Stimulated activated CD4-positive, alpha-beta T cell treated with anti-CD3 and anti-CD28 coated beads, Interleukin-2, amount 100 ng/mL, for 4 hours (primary cell): ENCODE measurements around the gene PCDH15.

Source experiments
- DNase-seq: peaks from one replicate; pipeline ENCODE4 v3.0.0-alpha.2; 2020; ENCODE audit warnings: low read depth

Gene PCDH15

GRCh38 chr10:54708021-54708420, 93.0 kb downstream of the PCDH15 start:
- DNase-seq: no peak

GRCh38 chr10:54702583-54703485, 98.2 kb downstream of the PCDH15 start:
- DNase-seq: no peak

- no peak for DNase-seq
These were observed 109.7 kb downstream of the PCDH15 start for GRCh38 chr10:54691331-54691730.

GRCh38 chr10:54682554-54682953, 118.5 kb downstream of the PCDH15 start:
- no peak for DNase-seq

GRCh38 chr10:54681136-54681535, 119.9 kb downstream of the PCDH15 start:
- no peak for DNase-seq

- no peak for DNase-seq
These were observed 133.9 kb downstream of the PCDH15 start for GRCh38 chr10:54667136-54667535.

- DNase-seq: no peak
These were observed 134.8 kb downstream of the PCDH15 start for GRCh38 chr10:54666192-54666591.

- no peak for DNase-seq
These were observed 135.9 kb downstream of the PCDH15 start for GRCh38 chr10:54665095-54665494.

GRCh38 chr10:54660397-54660796, 140.6 kb downstream of the PCDH15 start:
- no peak for DNase-seq

GRCh38 chr10:54656643-54657042, 144.4 kb downstream of the PCDH15 start:
- DNase-seq: no peak

- no peak for DNase-seq
These were observed 147.5 kb downstream of the PCDH15 start for GRCh38 chr10:54653518-54653917.

GRCh38 chr10:54650547-54650946, 150.5 kb downstream of the PCDH15 start:
- no peak for DNase-seq

- no peak for DNase-seq
These were observed 179.0 kb downstream of the PCDH15 start for GRCh38 chr10:54622017-54622416.

GRCh38 chr10:54620352-54620751, 180.7 kb downstream of the PCDH15 start:
- no peak for DNase-seq

GRCh38 chr10:54614072-54614471, 187.0 kb downstream of the PCDH15 start:
- no peak for DNase-seq

GRCh38 chr10:54613162-54613561, 187.9 kb downstream of the PCDH15 start:
- DNase-seq: no peak

- no peak for DNase-seq
These were observed 191.6 kb downstream of the PCDH15 start for GRCh38 chr10:54609423-54609822.

GRCh38 chr10:54607983-54608382, 193.0 kb downstream of the PCDH15 start:
- DNase-seq: no peak

GRCh38 chr10:54594289-54594688, 206.7 kb downstream of the PCDH15 start:
- no peak for DNase-seq

- no peak for DNase-seq
These were observed 213.1 kb downstream of the PCDH15 start for GRCh38 chr10:54587971-54588370.

GRCh38 chr10:54585572-54585971, 215.5 kb downstream of the PCDH15 start:
- no peak for DNase-seq

GRCh38 chr10:54577682-54578081, 223.3 kb downstream of the PCDH15 start:
- DNase-seq: no peak

GRCh38 chr10:54576541-54576940, 224.5 kb downstream of the PCDH15 start:
- no peak for DNase-seq

- no peak for DNase-seq
These were observed 241.5 kb downstream of the PCDH15 start for GRCh38 chr10:54559498-54559897.
